ENCODE measurements around the gene VRK1.

- TF ChIP-seq EZH2 (IDR thresholded peaks at IDR 0.05; ENCODE audit: borderline replicate concordance, low read depth, low read length, severe bottlenecking) (no peak), CTCF (IDR thresholded peaks at IDR 0.05; ENCODE audit: borderline replicate concordance, extremely low read depth, low read length, poor library complexity, severe bottlenecking) (no peak)
These were observed 30.1 kb downstream of the VRK1 start for GRCh38 chr14:96827290-96827689.

All from DND-41 (cell line).